DMS114 treated with DMSO at 0.1 percent for 48 hours (cell line): ENCODE results near the gene S100A11.

Experiments used
- DNase-seq: peaks from one replicate; lab custom pipeline; 2025; ENCODE audit not compliant: unreplicated experiment; lab: John Stamatoyannopoulos, UW

S100A11 gene

GRCh38 chr1:152003846-152004442 is 32.9 kb downstream of the S100A11 start:
- no peak for DNase-seq

GRCh38 chr1:152002960-152003359 is 33.8 kb downstream of the S100A11 start:
- DNase-seq: no peak

GRCh38 chr1:152001631-152002584 is 34.9 kb downstream of the S100A11 start:
- DNase-seq: peak; percentile 78

GRCh38 chr1:152000964-152001630 is 35.7 kb downstream of the S100A11 start:
- no peak for DNase-seq

GRCh38 chr1:151998611-151999362 is 38.0 kb downstream of the S100A11 start:
- DNase-seq: no peak

- DNase-seq: no peak
Measured at GRCh38 chr1:151997284-151997570, 39.6 kb downstream of the S100A11 start.

GRCh38 chr1:151995774-151996173 is 41.0 kb downstream of the S100A11 start:
- DNase-seq: no peak

- no peak for DNase-seq
Measured at GRCh38 chr1:151994956-151995355, 41.8 kb downstream of the S100A11 start.

- peak; percentile 37 for DNase-seq
Measured at GRCh38 chr1:151993734-151994496, 42.9 kb downstream of the S100A11 start, which contains the start of gene S100A10. Gene S100A10 (minus strand): TSS chr1:151993859. CDS start chr1:151986230, 7,629 bp downstream.

- DNase-seq: no peak
Measured at GRCh38 chr1:151993084-151993733, 43.6 kb downstream of the S100A11 start.

GRCh38 chr1:151992303-151993083 is 44.3 kb downstream of the S100A11 start:
- DNase-seq: no peak

- DNase-seq: no peak
Measured at GRCh38 chr1:151991663-151992302, 45.0 kb downstream of the S100A11 start.

- no peak for DNase-seq
Measured at GRCh38 chr1:151990856-151991198, 46.0 kb downstream of the S100A11 start.

- DNase-seq: no peak
Measured at GRCh38 chr1:151990058-151990855, 46.5 kb downstream of the S100A11 start.

- no peak for DNase-seq
Measured at GRCh38 chr1:151989211-151989862, 47.5 kb downstream of the S100A11 start.

GRCh38 chr1:151988405-151988923 is 48.3 kb downstream of the S100A11 start:
- no peak for DNase-seq

- DNase-seq: no peak
Measured at GRCh38 chr1:151986501-151987190, 50.2 kb downstream of the S100A11 start.
